Lower lobe of right lung (tissue), 2 donors: ENCODE measurements around the gene MT2A. TPM values are rescaled to one million over a fixed set of nuclear protein-coding genes. Genes with fewer than 3 reads are reported as not detected.

Source experiments
- ATAC-seq, 2 donors: fragments of 200-7000 bp; cut with Tn5 transposase; one replicate each; pipeline ENCODE4 v1.9.1; 2020 to 2022; ENCODE audit warnings: mild to moderate bottlenecking in 2 of 2, moderate library complexity in 2 of 2
- DNase-seq: peaks from one replicate; pipeline ENCODE4 v3.0.0-alpha.2; 2020
- H3K27ac ChIP-seq: fragments of 200-600 bp; one replicate; pipeline ENCODE4 v1.8.0; 2022
- H3K27me3 ChIP-seq: fragments of 200-600 bp; one replicate; pipeline ENCODE4 v1.8.0; 2022; ENCODE audit warnings: low read depth
- H3K36me3 ChIP-seq: fragments of 200-600 bp; one replicate; pipeline ENCODE4 v1.8.0; 2022; ENCODE audit warnings: mild to moderate bottlenecking
- H3K4me1 ChIP-seq: fragments of 200-600 bp; one replicate; pipeline ENCODE4 v1.8.0; 2022
- H3K4me3 ChIP-seq: fragments of 200-600 bp; one replicate; pipeline ENCODE4 v1.8.0; 2022; ENCODE audit warnings: mild to moderate bottlenecking
- H3K9me3 ChIP-seq: fragments of 200-600 bp; one replicate; pipeline ENCODE4 v1.8.0; 2022
- CTCF ChIP-seq: fragments of 200-600 bp; IDR thresholded peaks from one replicate; pipeline ENCODE4 v1.8.0; 2022; ENCODE audit warnings: antibody characterized with exemption, mild to moderate bottlenecking
- intact Hi-C: fragments of 100-400 bp; cut with DNase I; formaldehyde crosslinking; loops from one replicate; pipeline ENCODE4 v1.11.0; 2022
- total RNA-seq: library from RNA; stranded (reverse); fragmentation: NEBNext Ultra II Directional; extraction: Animal tissue kit (Norgen Biotek cat#: 25700); gene quantifications from one replicate; pipeline ENCODE4 v1.2.1, GENCODE V29; 2021
- donor health status: DM: no; HTN: yes; CAD: no; lungs with severe emphysema.

Gene MT2A
- total RNA-seq, 1 donor from 2014 or later, result 223 TPM

GRCh38 chr16:56610017-56610608, 1.7 kb downstream of the MT2A start:
- ATAC-seq (peak; percentile 23 to 29), DNase-seq (peak; percentile 81)
- H3K27ac ChIP-seq, result peak overlapping the region; percentile 96
- H3K9me3 ChIP-seq, result no peaks in the 10 kb centered on the region
- H3K4me1 ChIP-seq, result peaks cover 55% of the 10 kb centered on the region
- no peaks in the 10 kb centered on the region for H3K36me3 ChIP-seq
- TF ChIP-seq CTCF, result no peak
- peak overlapping the region; percentile 72 for H3K4me3 ChIP-seq
- H3K27me3 ChIP-seq, result no peaks in the 10 kb centered on the region
- intact Hi-C loops, result no loop called here

- Histone ChIP-seq H3K27ac (peak overlapping the region; percentile 96), H3K4me1 (peaks cover 49% of the 10 kb centered on the region), H3K4me3 (no peak overlapping the region), H3K27me3 (no peaks in the 10 kb centered on the region), H3K9me3 (no peaks in the 10 kb centered on the region), H3K36me3 (no peaks in the 10 kb centered on the region)
- intact Hi-C loops, result no loop called here
- ATAC-seq (no peak), DNase-seq (no peak)
- TF ChIP-seq CTCF, result no peak
Measured at GRCh38 chr16:56610609-56611111, 2.3 kb downstream of the MT2A start.

- intact Hi-C loops, result no loop called here
- H3K4me1 ChIP-seq, result peaks cover 42% of the 10 kb centered on the region
Measured at GRCh38 chr16:56611281-56611833, 3.0 kb downstream of the MT2A start.

GRCh38 chr16:56613706-56614105, 5.3 kb downstream of the MT2A start:
- no peak for ATAC-seq
- H3K27ac ChIP-seq, result no peak overlapping the region
- intact Hi-C loops, result no loop called here
- H3K4me3 ChIP-seq, result no peak overlapping the region
- DNase-seq, result no peak
- H3K36me3 ChIP-seq, result no peaks in the 10 kb centered on the region
- H3K27me3 ChIP-seq, result no peaks in the 10 kb centered on the region
- peaks cover 40% of the 10 kb centered on the region for H3K4me1 ChIP-seq
- TF ChIP-seq CTCF, result no peak
- no peaks in the 10 kb centered on the region for H3K9me3 ChIP-seq

More at GRCh38 chr16:56611281-56611833, 3.0 kb downstream of the MT2A start:
- Histone ChIP-seq H3K27me3 (no peaks in the 10 kb centered on the region), H3K9me3 (no peaks in the 10 kb centered on the region), H3K36me3 (no peaks in the 10 kb centered on the region), H3K27ac (peak overlapping the region; percentile 96), H3K4me3 (no peak overlapping the region)
- ATAC-seq (no peak), DNase-seq (no peak)
- no peak for TF ChIP-seq CTCF

GRCh38 chr16:56614549-56614991, 6.2 kb downstream of the MT2A start:
- no peak for TF ChIP-seq CTCF
- no peaks in the 10 kb centered on the region for H3K36me3 ChIP-seq
- no peak overlapping the region for H3K4me3 ChIP-seq
- intact Hi-C loops, result no loop called here
- H3K4me1 ChIP-seq, result peaks cover 40% of the 10 kb centered on the region
- H3K27me3 ChIP-seq, result no peaks in the 10 kb centered on the region
- no peak overlapping the region for H3K27ac ChIP-seq
- no peaks in the 10 kb centered on the region for H3K9me3 ChIP-seq
- ATAC-seq (no peak), DNase-seq (no peak)
